Activated CD8-positive, alpha-beta T cell treated with anti-CD3 and anti-CD28 coated beads for 36 hours (primary cell): ENCODE results near the gene FAM163A. TPM values are rescaled to one million over a fixed set of nuclear protein-coding genes. Genes with fewer than 3 reads are reported as not detected.

Experiments
- ATAC-seq: fragments of 200-7000 bp; cut with Tn5 transposase; one replicate; pipeline ENCODE4 v1.10.0; 2021; ENCODE audit warnings: mild to moderate bottlenecking, moderate library complexity
- CTCF ChIA-PET: fragments of 350-600 bp; sonication (Branson Sonifier 250); formaldehyde crosslinking; loops from one replicate; lab custom pipeline; 2021; ENCODE audit warnings: antibody characterized with exemption; lab: Charles Lee
- POLR2A ChIA-PET: fragments of 350-600 bp; sonication (Branson Sonifier 250); formaldehyde crosslinking; loops from one replicate; lab custom pipeline; 2021; ENCODE audit warnings: antibody characterized with exemption; lab: Charles Lee
- DNase-seq: peaks from one replicate; pipeline ENCODE4 v3.0.0-alpha.2; 2020
- H3K27ac Mint-ChIP-seq: one replicate; pipeline ENCODE4 v1.8.0; 2021; ENCODE audit warnings: mild to moderate bottlenecking, mixed read lengths
- H3K27me3 Mint-ChIP-seq: one replicate; pipeline ENCODE4 v1.8.0; 2021; ENCODE audit warnings: mixed read lengths
- H3K36me3 Mint-ChIP-seq: one replicate; pipeline ENCODE4 v1.8.0; 2021; ENCODE audit warnings: low read depth, mixed read lengths
- H3K4me1 Mint-ChIP-seq: one replicate; pipeline ENCODE4 v1.8.0; 2021; ENCODE audit warnings: low read depth, mixed read lengths
- H3K4me3 Mint-ChIP-seq: one replicate; pipeline ENCODE4 v1.8.0; 2021; ENCODE audit warnings: mild to moderate bottlenecking, moderate library complexity, mixed read lengths
- H3K9me3 Mint-ChIP-seq: one replicate; pipeline ENCODE4 v1.8.0; 2021; ENCODE audit warnings: mixed read lengths
- intact Hi-C: fragments of 100-400 bp; cut with micrococcal nuclease; formaldehyde crosslinking; loops from one replicate; pipeline ENCODE4 v1.10.0; 2022
- total RNA-seq, 2 experiments: library from RNA; stranded (reverse); gene quantifications; one replicate each; pipeline ENCODE4 v1.2.3, GENCODE V29; 2021
- TF ChIP-seq, protein P1 (sequence below): fragments of 200-600 bp; IDR thresholded peaks from one replicate; pipeline ENCODE4 v1.8.0; 2022; ENCODE audit warnings: antibody characterized with exemption, mild to moderate bottlenecking

Gene FAM163A
- total RNA-seq, 2 experiments from 2014 or later: not detected

DNA sequence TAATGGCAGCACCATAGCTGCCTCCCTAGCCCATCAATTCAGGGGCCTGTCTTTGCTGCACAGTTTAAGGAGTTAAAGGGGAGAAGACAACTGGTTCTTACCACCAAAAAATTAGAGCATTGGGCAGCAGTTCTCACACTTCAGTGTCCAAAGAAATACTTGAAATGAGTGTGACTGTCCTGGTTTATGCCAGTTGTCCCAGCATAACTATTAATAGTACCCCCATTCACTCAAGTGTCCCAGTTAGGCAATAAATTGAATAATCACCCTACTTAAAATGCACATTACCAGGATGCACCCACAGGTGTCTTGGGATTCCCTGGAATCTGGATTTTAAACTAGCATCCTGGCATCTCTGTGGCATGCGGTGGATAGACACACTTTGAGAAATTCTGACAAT lies 51.1 kb downstream of the FAM163A start:
- H3K36me3 Mint-ChIP-seq: no peaks in the 10 kb centered on the region
- no peaks in the 10 kb centered on the region for H3K4me1 Mint-ChIP-seq
- no peak overlapping the region for H3K4me3 Mint-ChIP-seq
- ChIA-PET POLR2A (interaction anchor here (0.6 kb wide), 1 partner anchor 166 kb away, joined by 3 read pairs; no protein-coding TSS in a partner anchor), CTCF (interaction anchor here (2.2 kb wide), 1 partner anchor 21 kb away, joined by 5 read pairs; no protein-coding TSS in a partner anchor)
- no peaks in the 10 kb centered on the region for H3K27me3 Mint-ChIP-seq
- DNase-seq (no peak), ATAC-seq (no peak)
- no peak overlapping the region for H3K27ac Mint-ChIP-seq
- intact Hi-C loops: no loop called here
- TF ChIP-seq, protein P1, sequence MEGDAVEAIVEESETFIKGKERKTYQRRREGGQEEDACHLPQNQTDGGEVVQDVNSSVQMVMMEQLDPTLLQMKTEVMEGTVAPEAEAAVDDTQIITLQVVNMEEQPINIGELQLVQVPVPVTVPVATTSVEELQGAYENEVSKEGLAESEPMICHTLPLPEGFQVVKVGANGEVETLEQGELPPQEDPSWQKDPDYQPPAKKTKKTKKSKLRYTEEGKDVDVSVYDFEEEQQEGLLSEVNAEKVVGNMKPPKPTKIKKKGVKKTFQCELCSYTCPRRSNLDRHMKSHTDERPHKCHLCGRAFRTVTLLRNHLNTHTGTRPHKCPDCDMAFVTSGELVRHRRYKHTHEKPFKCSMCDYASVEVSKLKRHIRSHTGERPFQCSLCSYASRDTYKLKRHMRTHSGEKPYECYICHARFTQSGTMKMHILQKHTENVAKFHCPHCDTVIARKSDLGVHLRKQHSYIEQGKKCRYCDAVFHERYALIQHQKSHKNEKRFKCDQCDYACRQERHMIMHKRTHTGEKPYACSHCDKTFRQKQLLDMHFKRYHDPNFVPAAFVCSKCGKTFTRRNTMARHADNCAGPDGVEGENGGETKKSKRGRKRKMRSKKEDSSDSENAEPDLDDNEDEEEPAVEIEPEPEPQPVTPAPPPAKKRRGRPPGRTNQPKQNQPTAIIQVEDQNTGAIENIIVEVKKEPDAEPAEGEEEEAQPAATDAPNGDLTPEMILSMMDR: no peak
- no peaks in the 10 kb centered on the region for H3K9me3 Mint-ChIP-seq

DNA sequence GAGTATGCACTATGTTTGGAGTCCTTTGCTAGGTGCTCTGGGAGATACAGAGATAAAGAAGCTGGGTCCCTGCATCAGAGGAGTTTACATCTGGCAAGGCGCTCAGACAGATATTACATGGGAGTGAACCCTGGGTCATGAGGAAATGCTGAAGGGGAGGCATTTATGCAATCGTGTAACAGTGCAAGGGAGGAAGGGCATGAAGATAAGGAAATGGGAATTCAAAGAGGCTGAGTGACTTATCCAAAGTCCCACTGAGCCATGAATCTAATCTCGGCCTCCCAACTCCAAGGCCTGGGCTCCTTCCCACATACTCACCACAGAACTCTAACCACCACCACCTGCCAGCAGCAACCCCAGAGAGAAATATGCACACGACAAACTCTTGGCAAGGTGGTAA lies 51.6 kb downstream of the FAM163A start:
- POLR2A ChIA-PET: interaction anchor here (0.6 kb wide), 1 partner anchor 167 kb away, joined by 3 read pairs; no protein-coding TSS in a partner anchor
- TF ChIP-seq, protein P1: no peak
- Mint-ChIP-seq H3K27me3 (no peaks in the 10 kb centered on the region), H3K27ac (no peak overlapping the region), H3K4me1 (no peaks in the 10 kb centered on the region), H3K9me3 (no peaks in the 10 kb centered on the region), H3K36me3 (no peaks in the 10 kb centered on the region), H3K4me3 (no peak overlapping the region)
- ATAC-seq (no peak), DNase-seq (no peak)
- CTCF ChIA-PET: interaction anchor here (8.5 kb wide), 1 partner anchor 17 kb away, joined by 92 read pairs; no protein-coding TSS in a partner anchor
- intact Hi-C loops: no loop called here

DNA sequence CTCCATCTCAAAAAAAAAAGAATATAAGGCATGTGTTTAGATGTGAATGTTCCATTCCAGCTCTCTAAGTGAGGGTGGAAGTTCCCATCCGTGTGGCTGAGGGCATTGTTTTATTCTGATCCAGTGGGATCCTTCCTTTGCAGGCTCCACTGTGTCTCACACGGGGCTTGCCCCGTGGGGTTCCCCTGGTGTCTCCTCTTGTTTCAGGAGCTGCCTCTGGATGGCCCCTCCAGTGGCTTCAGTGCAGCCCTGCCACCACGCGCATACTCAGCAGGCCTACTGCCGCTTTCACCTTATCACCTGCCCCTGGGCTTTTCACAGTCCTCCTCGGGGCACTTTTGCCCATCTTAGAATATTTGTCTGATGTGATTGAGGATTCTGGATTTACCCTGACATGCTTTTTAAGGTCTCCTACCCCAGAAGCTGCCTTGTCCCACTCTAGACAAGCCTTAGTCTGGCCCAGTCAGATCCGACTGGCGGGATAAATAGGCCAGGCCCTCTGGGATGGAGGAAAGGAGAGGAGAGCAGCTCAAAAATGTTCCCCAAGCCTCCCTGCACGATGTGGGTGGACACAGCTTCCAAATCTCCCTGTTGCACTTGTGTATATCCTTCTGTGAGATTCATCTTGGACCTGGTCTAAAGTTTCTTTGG lies 55.2 kb downstream of the FAM163A start:
- POLR2A ChIA-PET: no interaction called here

DNA sequence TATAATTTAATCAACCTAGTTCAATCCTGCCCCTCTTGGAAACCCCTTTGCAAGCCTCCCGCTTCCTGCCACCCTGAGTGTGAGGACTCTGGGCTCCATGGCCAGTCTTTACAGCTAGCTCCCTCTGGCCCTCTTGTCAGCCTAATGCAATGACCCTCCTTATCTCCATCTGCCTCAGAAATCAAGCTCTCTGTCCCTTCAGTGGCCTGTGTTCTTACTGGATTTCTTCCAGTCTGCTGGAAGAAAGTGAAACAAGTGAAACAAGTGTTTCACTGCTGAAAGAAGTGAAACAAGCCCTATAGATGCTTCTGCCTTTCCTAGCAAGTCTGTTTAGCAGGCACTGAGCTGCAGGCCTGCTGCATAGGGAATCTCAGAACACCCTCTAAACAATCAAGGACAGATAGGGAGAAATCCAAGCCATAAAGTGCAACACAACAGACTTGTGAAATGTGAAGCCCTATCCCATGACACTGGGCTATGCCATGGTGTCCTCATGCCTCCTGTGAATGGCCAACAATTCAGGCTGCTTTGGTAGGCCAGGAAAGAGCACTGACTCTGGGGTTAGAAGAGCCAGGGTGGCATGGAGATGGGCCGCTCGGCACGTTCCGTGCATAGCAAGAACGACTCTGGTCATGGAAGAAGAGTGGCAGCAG lies 55.9 kb downstream of the FAM163A start:
- Mint-ChIP-seq H3K4me1 (no peaks in the 10 kb centered on the region), H3K27me3 (no peaks in the 10 kb centered on the region), H3K9me3 (no peaks in the 10 kb centered on the region), H3K36me3 (no peaks in the 10 kb centered on the region), H3K27ac (no peak overlapping the region), H3K4me3 (no peak overlapping the region)
- TF ChIP-seq, protein P1: no peak
- intact Hi-C loops: no loop called here
- ATAC-seq (no peak), DNase-seq (no peak)
- POLR2A ChIA-PET: no interaction called here
- CTCF ChIA-PET: interaction anchor here (1.3 to 8.5 kb wide), 4 partner anchors 13 to 98 kb away, joined by 3 to 92 read pairs (median 4); no protein-coding TSS in a partner anchor

More for the DNA sequence above, 55.2 kb downstream of the FAM163A start:
- intact Hi-C loops: no loop called here
- H3K9me3 Mint-ChIP-seq: no peaks in the 10 kb centered on the region
- H3K36me3 Mint-ChIP-seq: no peaks in the 10 kb centered on the region
- no peaks in the 10 kb centered on the region for H3K4me1 Mint-ChIP-seq
- no peak overlapping the region for H3K27ac Mint-ChIP-seq
- ATAC-seq: no peak
- no peak for DNase-seq
- TF ChIP-seq, protein P1: no peak
- H3K4me3 Mint-ChIP-seq: no peak overlapping the region
- CTCF ChIA-PET: interaction anchor here (1.3 to 8.5 kb wide), 3 partner anchors 14 to 92 kb away, joined by 3 to 92 read pairs (median 4); no protein-coding TSS in a partner anchor
- H3K27me3 Mint-ChIP-seq: no peaks in the 10 kb centered on the region

DNA sequence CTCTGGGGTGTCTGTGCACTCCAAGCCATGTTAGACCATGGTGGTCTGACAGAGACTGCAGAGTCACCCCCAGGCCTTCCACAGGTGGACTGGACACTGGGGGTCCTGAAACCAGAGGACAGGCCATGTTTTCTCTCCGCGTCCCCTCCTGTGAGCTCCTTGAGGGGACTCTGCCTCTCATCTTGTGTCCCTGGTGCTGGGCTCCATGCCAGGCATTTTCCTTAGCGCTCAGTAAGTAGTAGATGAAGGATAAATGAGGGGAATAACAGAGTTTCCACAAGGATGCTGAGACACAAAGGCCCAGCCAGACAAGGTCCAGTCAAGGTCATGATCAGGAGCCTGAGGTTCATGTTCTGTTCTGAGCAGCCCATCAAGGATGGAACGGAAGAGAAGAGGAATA lies 57.4 kb downstream of the FAM163A start:
- intact Hi-C loops: no loop called here
- Mint-ChIP-seq H3K27me3 (no peaks in the 10 kb centered on the region), H3K27ac (no peak overlapping the region), H3K36me3 (no peaks in the 10 kb centered on the region), H3K4me3 (no peak overlapping the region), H3K4me1 (no peaks in the 10 kb centered on the region), H3K9me3 (no peaks in the 10 kb centered on the region)
- POLR2A ChIA-PET: no interaction called here
- CTCF ChIA-PET: interaction anchor here (0.8 to 8.5 kb wide), 3 partner anchors 12 to 99 kb away, joined by 3 to 92 read pairs (median 3); no protein-coding TSS in a partner anchor
- TF ChIP-seq, protein P1: no peak
- DNase-seq (no peak), ATAC-seq (no peak)
